ENCODE measurements around the gene SPC25.

Gene SPC25

GRCh38 chr2:168915441-168916330 lies 25.5 kb upstream of the SPC25 start:
- Histone ChIP-seq H3K36me3 (ENCODE audit: control insufficient read depth in 4 of 4, insufficient read depth in 4 of 4, low read length in 3 of 4) (no peaks in the 10 kb centered on the region), H3K4me3 (ENCODE audit: control insufficient read depth in 1 of 7, extremely low read depth in 1 of 7, insufficient read depth in 4 of 7, low read depth in 2 of 7, low read length in 6 of 7) (no peak overlapping the region), H3K4me1 (ENCODE audit: control extremely low read depth in 1 of 4, control insufficient read depth in 4 of 4, insufficient read depth in 4 of 4, low read length in 3 of 4) (peaks cover 0 to 5% (median 3%) of the 10 kb centered on the region in 4 experiments), H3K27me3 (replicated peaks in 2 of 5; ENCODE audit: control insufficient read depth in 4 of 5, insufficient read depth in 5 of 5, low read length in 4 of 5) (peaks cover 0 to 3% (median 0%) of the 10 kb centered on the region in 5 experiments), H3K27ac (ENCODE audit: insufficient read depth in 1 of 2, low read depth in 1 of 2, low read length in 2 of 2, poor library complexity in 1 of 2, severe bottlenecking in 2 of 2) (no peak overlapping the region), H3K9me3 (ENCODE audit: control extremely low read depth in 1 of 5, control insufficient read depth in 4 of 5, insufficient read depth in 2 of 5, low read depth in 1 of 5, low read length in 4 of 5) (peaks cover 0 to 9% (median 0%) of the 10 kb centered on the region in 5 experiments)
- CTCF ChIA-PET = no interaction called here
- POLR2A ChIA-PET = no interaction called here
- 100% methylated on average over 1 of the region's 3 CpGs for WGBS (ENCODE audit: insufficient coverage)
- no peak for DNase-seq

- POLR2A ChIA-PET = no interaction called here
These were observed 23.3 kb upstream of the SPC25 start for GRCh38 chr2:168913495-168913894.

GRCh38 chr2:168912901-168913369 lies 22.7 kb upstream of the SPC25 start:
- H3K4me3 ChIP-seq (ENCODE audit: control insufficient read depth in 1 of 7, extremely low read depth in 1 of 7, insufficient read depth in 4 of 7, low read depth in 2 of 7, low read length in 6 of 7) = peak overlapping the region in 6 of 7 experiments; percentile 37 to 82 (median 66)
- no peak overlapping the region for H3K27ac ChIP-seq (ENCODE audit: insufficient read depth in 1 of 2, low read depth in 1 of 2, low read length in 2 of 2, poor library complexity in 1 of 2, severe bottlenecking in 2 of 2)
- peaks cover 0 to 5% (median 3%) of the 10 kb centered on the region in 4 experiments for H3K4me1 ChIP-seq (ENCODE audit: control extremely low read depth in 1 of 4, control insufficient read depth in 4 of 4, insufficient read depth in 4 of 4, low read length in 3 of 4)
- 28% methylated on average over 15 of the region's 21 CpGs for WGBS (ENCODE audit: insufficient coverage)
- peaks cover 0 to 9% (median 0%) of the 10 kb centered on the region in 5 experiments for H3K9me3 ChIP-seq (ENCODE audit: control extremely low read depth in 1 of 5, control insufficient read depth in 4 of 5, insufficient read depth in 2 of 5, low read depth in 1 of 5, low read length in 4 of 5)
- ChIA-PET CTCF (no interaction called here), POLR2A (interaction anchor here (0.6 kb wide), 1 partner anchor 800 kb away, joined by 4 read pairs; no protein-coding TSS in a partner anchor)
- peak; percentile 18 to 68 (median 37) for DNase-seq
- H3K36me3 ChIP-seq (ENCODE audit: control insufficient read depth in 4 of 4, insufficient read depth in 4 of 4, low read length in 3 of 4) = no peaks in the 10 kb centered on the region
- H3K27me3 ChIP-seq (replicated peaks in 2 of 5; ENCODE audit: control insufficient read depth in 4 of 5, insufficient read depth in 5 of 5, low read length in 4 of 5) = peaks cover 0 to 3% (median 0%) of the 10 kb centered on the region in 5 experiments

More at GRCh38 chr2:168913495-168913894, 23.3 kb upstream of the SPC25 start:
- Histone ChIP-seq H3K27ac (ENCODE audit: insufficient read depth in 1 of 2, low read depth in 1 of 2, low read length in 2 of 2, poor library complexity in 1 of 2, severe bottlenecking in 2 of 2) (no peak overlapping the region), H3K36me3 (ENCODE audit: control insufficient read depth in 4 of 4, insufficient read depth in 4 of 4, low read length in 3 of 4) (no peaks in the 10 kb centered on the region), H3K27me3 (replicated peaks in 2 of 5; ENCODE audit: control insufficient read depth in 4 of 5, insufficient read depth in 5 of 5, low read length in 4 of 5) (peaks cover 0 to 3% (median 0%) of the 10 kb centered on the region in 5 experiments), H3K4me3 (ENCODE audit: control insufficient read depth in 1 of 7, extremely low read depth in 1 of 7, insufficient read depth in 4 of 7, low read depth in 2 of 7, low read length in 6 of 7) (no peak overlapping the region), H3K4me1 (ENCODE audit: control extremely low read depth in 1 of 4, control insufficient read depth in 4 of 4, insufficient read depth in 4 of 4, low read length in 3 of 4) (peaks cover 0 to 5% (median 3%) of the 10 kb centered on the region in 4 experiments), H3K9me3 (ENCODE audit: control extremely low read depth in 1 of 5, control insufficient read depth in 4 of 5, insufficient read depth in 2 of 5, low read depth in 1 of 5, low read length in 4 of 5) (peaks cover 0 to 9% (median 0%) of the 10 kb centered on the region in 5 experiments)
- DNase-seq = no peak
- WGBS (ENCODE audit: insufficient coverage) = 100% methylated on average over 3 of the region's 4 CpGs
- CTCF ChIA-PET = no interaction called here

GRCh38 chr2:168912466-168912865 lies 22.2 kb upstream of the SPC25 start:
- Histone ChIP-seq H3K9me3 (ENCODE audit: control extremely low read depth in 1 of 5, control insufficient read depth in 4 of 5, insufficient read depth in 2 of 5, low read depth in 1 of 5, low read length in 4 of 5) (peaks cover 0 to 9% (median 0%) of the 10 kb centered on the region in 5 experiments), H3K27ac (ENCODE audit: insufficient read depth in 1 of 2, low read depth in 1 of 2, low read length in 2 of 2, poor library complexity in 1 of 2, severe bottlenecking in 2 of 2) (no peak overlapping the region), H3K27me3 (replicated peaks in 2 of 5; ENCODE audit: control insufficient read depth in 4 of 5, insufficient read depth in 5 of 5, low read length in 4 of 5) (peaks cover 0 to 3% (median 0%) of the 10 kb centered on the region in 5 experiments), H3K4me3 (ENCODE audit: control insufficient read depth in 1 of 7, extremely low read depth in 1 of 7, insufficient read depth in 4 of 7, low read depth in 2 of 7, low read length in 6 of 7) (peak overlapping the region in 5 of 7 experiments; percentile 57 to 82 (median 67)), H3K36me3 (ENCODE audit: control insufficient read depth in 4 of 4, insufficient read depth in 4 of 4, low read length in 3 of 4) (no peaks in the 10 kb centered on the region), H3K4me1 (ENCODE audit: control extremely low read depth in 1 of 4, control insufficient read depth in 4 of 4, insufficient read depth in 4 of 4, low read length in 3 of 4) (peaks cover 0 to 5% (median 3%) of the 10 kb centered on the region in 4 experiments)
- ChIA-PET POLR2A (interaction anchor here (0.6 kb wide), 1 partner anchor 800 kb away, joined by 4 read pairs; no protein-coding TSS in a partner anchor), CTCF (interaction anchor here (1.0 kb wide), 1 partner anchor 204 kb away, joined by 3 read pairs; no protein-coding TSS in a partner anchor)
- WGBS (ENCODE audit: insufficient coverage) = 51% methylated on average over 6 of the region's 6 CpGs
- peak; percentile 6 to 75 (median 51) for DNase-seq

DNA sequence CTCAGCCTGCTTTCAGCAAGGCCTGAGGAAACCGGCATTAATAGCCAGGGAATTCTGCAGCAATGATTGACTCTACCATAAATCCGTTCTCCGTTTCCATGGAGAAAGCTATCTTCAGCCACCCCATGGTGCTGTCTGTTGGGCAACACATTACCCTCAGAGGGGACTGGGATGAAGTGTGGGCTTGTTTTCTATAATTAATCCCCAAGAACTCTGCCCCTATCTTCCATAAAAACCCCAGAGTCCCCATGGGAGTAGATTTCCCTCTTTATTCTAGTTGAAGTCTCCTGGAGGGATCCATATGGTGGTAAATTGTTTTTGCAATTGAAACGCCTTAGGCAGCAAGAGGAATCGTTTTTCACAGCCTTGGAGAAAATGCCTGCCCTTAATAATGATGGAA lies 20.1 kb upstream of the SPC25 start:
- peaks cover 0 to 5% (median 3%) of the 10 kb centered on the region in 4 experiments for H3K4me1 ChIP-seq (ENCODE audit: control extremely low read depth in 1 of 4, control insufficient read depth in 4 of 4, insufficient read depth in 4 of 4, low read length in 3 of 4)
- H3K27me3 ChIP-seq (replicated peaks in 2 of 5; ENCODE audit: control insufficient read depth in 4 of 5, insufficient read depth in 5 of 5, low read length in 4 of 5) = peaks cover 0 to 3% (median 0%) of the 10 kb centered on the region in 5 experiments
- no peak overlapping the region for H3K27ac ChIP-seq (ENCODE audit: insufficient read depth in 1 of 2, low read depth in 1 of 2, low read length in 2 of 2, poor library complexity in 1 of 2, severe bottlenecking in 2 of 2)
- DNase-seq = no peak
- no peak overlapping the region for H3K4me3 ChIP-seq (ENCODE audit: control insufficient read depth in 1 of 7, extremely low read depth in 1 of 7, insufficient read depth in 4 of 7, low read depth in 2 of 7, low read length in 6 of 7)
- H3K36me3 ChIP-seq (ENCODE audit: control insufficient read depth in 4 of 4, insufficient read depth in 4 of 4, low read length in 3 of 4) = no peaks in the 10 kb centered on the region
- ChIA-PET CTCF (interaction anchor here (1.4 kb wide), 1 partner anchor 11 kb away, joined by 3 read pairs; no protein-coding TSS in a partner anchor), POLR2A (no interaction called here)
- H3K9me3 ChIP-seq (ENCODE audit: control extremely low read depth in 1 of 5, control insufficient read depth in 4 of 5, insufficient read depth in 2 of 5, low read depth in 1 of 5, low read length in 4 of 5) = peaks cover 0 to 2% (median 0%) of the 10 kb centered on the region in 5 experiments
- WGBS (ENCODE audit: insufficient coverage) = 100% methylated on average over 1 of the region's 5 CpGs

- WGBS (ENCODE audit: insufficient coverage) = 94% methylated on average over 2 of the region's 8 CpGs
- Histone ChIP-seq H3K27me3 (replicated peaks in 2 of 5; ENCODE audit: control insufficient read depth in 4 of 5, insufficient read depth in 5 of 5, low read length in 4 of 5) (peaks cover 0 to 3% (median 0%) of the 10 kb centered on the region in 5 experiments), H3K27ac (ENCODE audit: insufficient read depth in 1 of 2, low read depth in 1 of 2, low read length in 2 of 2, poor library complexity in 1 of 2, severe bottlenecking in 2 of 2) (no peak overlapping the region), H3K4me3 (ENCODE audit: control insufficient read depth in 1 of 7, extremely low read depth in 1 of 7, insufficient read depth in 4 of 7, low read depth in 2 of 7, low read length in 6 of 7) (no peak overlapping the region), H3K4me1 (ENCODE audit: control extremely low read depth in 1 of 4, control insufficient read depth in 4 of 4, insufficient read depth in 4 of 4, low read length in 3 of 4) (peaks cover 0 to 5% (median 3%) of the 10 kb centered on the region in 4 experiments), H3K36me3 (ENCODE audit: control insufficient read depth in 4 of 4, insufficient read depth in 4 of 4, low read length in 3 of 4) (no peaks in the 10 kb centered on the region), H3K9me3 (ENCODE audit: control extremely low read depth in 1 of 5, control insufficient read depth in 4 of 5, insufficient read depth in 2 of 5, low read depth in 1 of 5, low read length in 4 of 5) (no peaks in the 10 kb centered on the region)
- ChIA-PET CTCF (interaction anchor here (2.1 kb wide), 1 partner anchor 11 kb away, joined by 6 read pairs; no protein-coding TSS in a partner anchor), POLR2A (no interaction called here)
- peak; percentile 6 to 68 (median 55) for DNase-seq
These were observed 17.9 kb upstream of the SPC25 start for GRCh38 chr2:168907940-168908662.

Measured in common myeloid progenitor, CD34-positive (primary cell).